GM23338 (cell line): Measurements from ENCODE around the gene TXNDC2. TPM values are rescaled to one million over a fixed set of nuclear protein-coding genes. Genes with fewer than 3 reads are reported as not detected.

Source experiments
- ATAC-seq: fragments of 200-7000 bp; cut with Tn5 transposase; 3 replicates; pipeline ENCODE4 v1.9.1; 2020
- DNase-seq: peaks from one replicate; pipeline ENCODE4 v3.0.0-alpha.2; 2015; ENCODE audit warnings: low spot score
- H2AFZ ChIP-seq: fragments of 200-600 bp; sonication (generic); 2 replicates; pipeline ENCODE4 v1.8.0; 2016; ENCODE audit warnings: antibody characterized with exemption, mild to moderate bottlenecking, moderate library complexity
- H3F3A ChIP-seq: fragments of 200-600 bp; sonication (generic); replicated peaks from 2 replicates; pipeline ENCODE4 v1.8.0; 2017; ENCODE audit warnings: antibody characterized with exemption, mixed run types, low read depth
- H3K27ac ChIP-seq: fragments of 200-600 bp; sonication (generic); 2 replicates; pipeline ENCODE4 v1.6.1; 2016; ENCODE audit warnings: low read depth
- H3K27me3 ChIP-seq: fragments of 200-600 bp; sonication (generic); 2 replicates; pipeline ENCODE4 v1.8.0; 2016; ENCODE audit warnings: mild to moderate bottlenecking, mixed run types, moderate library complexity; ENCODE audit not compliant: insufficient read depth
- H3K36me3 ChIP-seq: fragments of 200-600 bp; sonication (generic); 2 replicates; pipeline ENCODE4 v1.8.0; 2016; ENCODE audit warnings: mild to moderate bottlenecking; ENCODE audit not compliant: insufficient read depth
- H3K4me1 ChIP-seq: fragments of 200-600 bp; sonication (generic); 2 replicates; pipeline ENCODE4 v1.8.0; 2016; ENCODE audit warnings: mild to moderate bottlenecking, moderate library complexity; ENCODE audit not compliant: insufficient read depth
- H3K4me2 ChIP-seq: fragments of 200-600 bp; sonication (generic); 2 replicates; pipeline ENCODE4 v1.7.1; 2017; ENCODE audit warnings: mixed run types
- H3K4me3 ChIP-seq: fragments of 200-600 bp; sonication (generic); 2 replicates; pipeline ENCODE4 v1.6.1; 2016; ENCODE audit warnings: mixed run types
- H3K79me2 ChIP-seq: fragments of 200-600 bp; sonication (generic); replicated peaks from 2 replicates; pipeline ENCODE4 v1.8.0; 2017; ENCODE audit warnings: mild to moderate bottlenecking; ENCODE audit not compliant: insufficient read depth
- H3K9me2 ChIP-seq: fragments of 200-600 bp; sonication (generic); 2 replicates; pipeline ENCODE4 v1.8.0; 2017; ENCODE audit not compliant: insufficient read depth
- H4K20me1 ChIP-seq: fragments of 200-600 bp; sonication (generic); replicated peaks from 2 replicates; pipeline ENCODE4 v1.8.0; 2017; ENCODE audit warnings: mild to moderate bottlenecking; ENCODE audit not compliant: insufficient read depth
- H3K27ac Mint-ChIP-seq: 2 replicates; pipeline ENCODE4 v1.8.0; 2020; ENCODE audit warnings: inconsistent platforms, mild to moderate bottlenecking, moderate library complexity, mixed read lengths
- H3K27me3 Mint-ChIP-seq: 3 replicates; pipeline ENCODE4 v1.8.0; 2022; ENCODE audit warnings: low read depth, mild to moderate bottlenecking, moderate library complexity, mixed read lengths, inconsistent platforms; ENCODE audit not compliant: insufficient read depth, poor library complexity
- H3K36me3 Mint-ChIP-seq: 3 replicates; pipeline ENCODE4 v1.8.0; 2021; ENCODE audit warnings: low read depth, mild to moderate bottlenecking, inconsistent platforms, moderate library complexity, mixed read lengths
- H3K4me1 Mint-ChIP-seq: 3 replicates; pipeline ENCODE4 v1.8.0; 2020; ENCODE audit warnings: mild to moderate bottlenecking, inconsistent platforms, mixed read lengths
- H3K4me3 Mint-ChIP-seq: 3 replicates; pipeline ENCODE4 v1.8.0; 2021; ENCODE audit warnings: moderate library complexity, mild to moderate bottlenecking, inconsistent platforms, mixed read lengths
- H3K9me3 Mint-ChIP-seq: 3 replicates; pipeline ENCODE4 v1.8.0; 2020; ENCODE audit warnings: moderate library complexity, mild to moderate bottlenecking, inconsistent platforms, mixed read lengths
- CREB1 ChIP-seq: fragments of 250-450 bp; sonication (Bioruptor Pico); IDR thresholded peaks from 2 replicates; pipeline ENCODE4 v1.5.0; 2020; ENCODE audit warnings: low read depth, mild to moderate bottlenecking, moderate library complexity
- ETS1 ChIP-seq: IDR thresholded peaks from 2 replicates; pipeline ENCODE4 v1.6.1; 2016; ENCODE audit warnings: antibody characterized with exemption
- EZH2 ChIP-seq: fragments of 200-600 bp; sonication (generic); IDR thresholded peaks from one replicate; pipeline ENCODE4 v1.8.0; 2017; ENCODE audit warnings: antibody characterized with exemption, mild to moderate bottlenecking, low read depth; ENCODE audit not compliant: unreplicated experiment
- EZH2phosphoT487 ChIP-seq: fragments of 200-600 bp; sonication (generic); IDR thresholded peaks from one replicate; pipeline ENCODE4 v1.8.1; 2018; ENCODE audit warnings: antibody characterized with exemption; ENCODE audit not compliant: unreplicated experiment
- JUNB ChIP-seq: IDR thresholded peaks from one replicate; pipeline ENCODE4 v1.6.1; 2016; ENCODE audit warnings: antibody characterized with exemption; ENCODE audit not compliant: unreplicated experiment
- NANOG ChIP-seq: IDR thresholded peaks from 2 replicates; pipeline ENCODE4 v1.6.1; 2016; ENCODE audit warnings: antibody characterized with exemption, borderline replicate concordance
- POLR2AphosphoS5 ChIP-seq: IDR thresholded peaks from 2 replicates; pipeline ENCODE4 v1.6.1; 2016; ENCODE audit warnings: antibody characterized with exemption, low read depth
- STAT1 ChIP-seq: IDR thresholded peaks from one replicate; pipeline ENCODE4 v1.6.1; 2016; ENCODE audit warnings: antibody characterized with exemption; ENCODE audit not compliant: unreplicated experiment
- ZNF114 ChIP-seq: fragments of 250-450 bp; sonication (Bioruptor Pico); IDR thresholded peaks from 2 replicates; pipeline ENCODE4 v1.5.0; 2020; ENCODE audit warnings: mild to moderate bottlenecking, moderate library complexity
- ZNF331 ChIP-seq: fragments of 250-450 bp; sonication (Bioruptor Pico); IDR thresholded peaks from 2 replicates; pipeline ENCODE4 v1.5.0; 2020; ENCODE audit warnings: low read depth, mild to moderate bottlenecking, moderate library complexity
- ZNF462 ChIP-seq: fragments of 250-450 bp; sonication (Bioruptor Pico); IDR thresholded peaks from 2 replicates; pipeline ENCODE4 v1.5.0; 2020; ENCODE audit warnings: mild to moderate bottlenecking, moderate library complexity
- polyA plus RNA-seq: library from polyadenylated mRNA; unstranded; fragments of >200 nt; fragmentation: Nextera tagmentation; extraction: Ambion mirVana; gene quantifications from 2 replicates; pipeline ENCODE4 v1.2.1, GENCODE V29; 2016
- total RNA-seq: library from RNA; depleted of rRNA; stranded (reverse); fragments of >200 nt; shearing (Covaris generic); gene quantifications from 2 replicates; pipeline ENCODE4 v1.2.3, GENCODE V29; 2014
- TF ChIP-seq, protein P1 (sequence below), 2 experiments: fragments of 200-600 bp in 1 of 2; sonication (generic) in 1 of 2; conservative IDR thresholded peaks; 2 replicates each; pipeline versions ENCODE4 v1.5.1 to v1.6.1; 2016 to 2017; ENCODE audit warnings: antibody characterized with exemption in 2 of 2, low read depth in 2 of 2, mild to moderate bottlenecking in 2 of 2, moderate library complexity in 1 of 2
- TF ChIP-seq, protein P2 (sequence below): IDR thresholded peaks from one replicate; pipeline ENCODE4 v1.6.1; 2018; ENCODE audit warnings: antibody characterized with exemption; ENCODE audit not compliant: unreplicated experiment

The TXNDC2 gene
- total and polyA plus RNA-seq, 2 experiments from 2014 or later, result 0.16 TPM; not detected in 1

DNA sequence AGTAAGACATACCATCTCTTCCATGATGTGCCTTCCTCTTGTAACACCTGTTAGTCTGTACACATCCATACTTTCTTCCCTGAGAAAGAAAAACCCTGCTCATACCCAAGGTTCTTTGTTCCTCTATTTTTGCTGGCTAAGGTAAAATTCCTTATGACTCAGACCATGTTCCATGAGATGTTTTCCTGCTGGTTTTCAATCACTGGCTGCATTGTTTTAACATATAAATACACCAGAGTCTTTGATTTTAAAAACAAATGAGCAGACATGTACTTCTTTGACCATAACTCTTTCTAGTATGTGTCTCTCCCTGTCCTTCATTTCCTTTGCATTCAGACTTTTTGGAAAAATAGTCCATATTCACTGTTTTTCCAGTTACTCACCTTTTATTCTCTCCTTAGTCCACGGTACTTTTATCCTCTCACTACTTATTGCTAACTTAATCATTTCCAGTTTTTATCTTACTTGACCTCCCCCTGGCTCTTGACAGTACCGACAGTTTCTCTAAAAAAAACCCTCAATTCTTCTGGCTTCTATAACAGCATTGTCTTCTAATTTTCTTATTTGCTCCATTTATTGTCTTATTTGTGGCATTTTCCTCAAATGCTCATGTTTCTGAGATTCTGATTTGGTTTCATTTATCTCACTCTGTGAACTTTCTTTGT lies 32.4 kb downstream of the TXNDC2 start:
- no peaks in the 10 kb centered on the region for H3K36me3 ChIP-seq
- H3F3A ChIP-seq, result no peaks in the 10 kb centered on the region
- no peak overlapping the region for H3K27ac Mint-ChIP-seq
- peaks cover 51% of the 10 kb centered on the region for H4K20me1 ChIP-seq
- peak overlapping the region; percentile 98 for H3K4me2 ChIP-seq
- peaks cover 23% of the 10 kb centered on the region for H3K4me1 Mint-ChIP-seq
- no peaks in the 10 kb centered on the region for H3K27me3 ChIP-seq
- H3K4me3 ChIP-seq, result peak overlapping the region; percentile 9; the same call in 1 of the 2 replicates
- no peak overlapping the region for H2AFZ ChIP-seq
- H3K27me3 Mint-ChIP-seq, result no peaks in the 10 kb centered on the region
- peaks cover 85% of the 10 kb centered on the region for H3K79me2 ChIP-seq
- no peak for TF ChIP-seq EZH2phosphoT487
- no peak for TF ChIP-seq NANOG
- no peak for TF ChIP-seq ZNF114
- no peak for TF ChIP-seq JUNB
- TF ChIP-seq ZNF462 (CRISPR knock-in tag), result no peak
- TF ChIP-seq, protein P1, sequence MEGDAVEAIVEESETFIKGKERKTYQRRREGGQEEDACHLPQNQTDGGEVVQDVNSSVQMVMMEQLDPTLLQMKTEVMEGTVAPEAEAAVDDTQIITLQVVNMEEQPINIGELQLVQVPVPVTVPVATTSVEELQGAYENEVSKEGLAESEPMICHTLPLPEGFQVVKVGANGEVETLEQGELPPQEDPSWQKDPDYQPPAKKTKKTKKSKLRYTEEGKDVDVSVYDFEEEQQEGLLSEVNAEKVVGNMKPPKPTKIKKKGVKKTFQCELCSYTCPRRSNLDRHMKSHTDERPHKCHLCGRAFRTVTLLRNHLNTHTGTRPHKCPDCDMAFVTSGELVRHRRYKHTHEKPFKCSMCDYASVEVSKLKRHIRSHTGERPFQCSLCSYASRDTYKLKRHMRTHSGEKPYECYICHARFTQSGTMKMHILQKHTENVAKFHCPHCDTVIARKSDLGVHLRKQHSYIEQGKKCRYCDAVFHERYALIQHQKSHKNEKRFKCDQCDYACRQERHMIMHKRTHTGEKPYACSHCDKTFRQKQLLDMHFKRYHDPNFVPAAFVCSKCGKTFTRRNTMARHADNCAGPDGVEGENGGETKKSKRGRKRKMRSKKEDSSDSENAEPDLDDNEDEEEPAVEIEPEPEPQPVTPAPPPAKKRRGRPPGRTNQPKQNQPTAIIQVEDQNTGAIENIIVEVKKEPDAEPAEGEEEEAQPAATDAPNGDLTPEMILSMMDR (conservative IDR thresholded peaks at IDR 0.05; ENCODE audit: low read depth in 2 of 2), result no peak
- TF ChIP-seq ETS1, result no peak
- TF ChIP-seq, protein P2, sequence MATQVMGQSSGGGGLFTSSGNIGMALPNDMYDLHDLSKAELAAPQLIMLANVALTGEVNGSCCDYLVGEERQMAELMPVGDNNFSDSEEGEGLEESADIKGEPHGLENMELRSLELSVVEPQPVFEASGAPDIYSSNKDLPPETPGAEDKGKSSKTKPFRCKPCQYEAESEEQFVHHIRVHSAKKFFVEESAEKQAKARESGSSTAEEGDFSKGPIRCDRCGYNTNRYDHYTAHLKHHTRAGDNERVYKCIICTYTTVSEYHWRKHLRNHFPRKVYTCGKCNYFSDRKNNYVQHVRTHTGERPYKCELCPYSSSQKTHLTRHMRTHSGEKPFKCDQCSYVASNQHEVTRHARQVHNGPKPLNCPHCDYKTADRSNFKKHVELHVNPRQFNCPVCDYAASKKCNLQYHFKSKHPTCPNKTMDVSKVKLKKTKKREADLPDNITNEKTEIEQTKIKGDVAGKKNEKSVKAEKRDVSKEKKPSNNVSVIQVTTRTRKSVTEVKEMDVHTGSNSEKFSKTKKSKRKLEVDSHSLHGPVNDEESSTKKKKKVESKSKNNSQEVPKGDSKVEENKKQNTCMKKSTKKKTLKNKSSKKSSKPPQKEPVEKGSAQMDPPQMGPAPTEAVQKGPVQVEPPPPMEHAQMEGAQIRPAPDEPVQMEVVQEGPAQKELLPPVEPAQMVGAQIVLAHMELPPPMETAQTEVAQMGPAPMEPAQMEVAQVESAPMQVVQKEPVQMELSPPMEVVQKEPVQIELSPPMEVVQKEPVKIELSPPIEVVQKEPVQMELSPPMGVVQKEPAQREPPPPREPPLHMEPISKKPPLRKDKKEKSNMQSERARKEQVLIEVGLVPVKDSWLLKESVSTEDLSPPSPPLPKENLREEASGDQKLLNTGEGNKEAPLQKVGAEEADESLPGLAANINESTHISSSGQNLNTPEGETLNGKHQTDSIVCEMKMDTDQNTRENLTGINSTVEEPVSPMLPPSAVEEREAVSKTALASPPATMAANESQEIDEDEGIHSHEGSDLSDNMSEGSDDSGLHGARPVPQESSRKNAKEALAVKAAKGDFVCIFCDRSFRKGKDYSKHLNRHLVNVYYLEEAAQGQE, result no peak
- no peak for TF ChIP-seq POLR2AphosphoS5
- TF ChIP-seq ZNF331 (CRISPR knock-in tag), result no peak
- no peak for TF ChIP-seq CREB1 (CRISPR knock-in tag)
- TF ChIP-seq STAT1, result no peak
- no peak for TF ChIP-seq EZH2
- ATAC-seq (no peak), DNase-seq (no peak)
- peaks cover 3% of the 10 kb centered on the region; the same call in 1 of the 3 replicates for H3K36me3 Mint-ChIP-seq
- H3K9me3 Mint-ChIP-seq, result no peaks in the 10 kb centered on the region
- 0 out of 2 replicates have a peak overlapping the region, but pooled peaks have one; percentile 20 for H3K27ac ChIP-seq
- peaks cover 57% of the 10 kb centered on the region for H3K4me1 ChIP-seq
- H3K9me2 ChIP-seq, result no peaks in the 10 kb centered on the region
- H3K4me3 Mint-ChIP-seq, result no peak overlapping the region
